GM19239 (cell line): ENCODE results near the gene GCNT3.
A peak's percentile ranks its signal among the peaks of the same experiment; 100 is the strongest.
"Not testable (repeated sequence)": the region's sequence is repeated elsewhere in the genome, so short reads cannot be mapped to it uniquely, and the experiment has no call there.

Source experiments
- DNase-seq: peaks from one replicate; pipeline ENCODE4 v3.0.0; 2011; ENCODE audit warnings: low spot score; ENCODE audit not compliant: insufficient read length
- FAIRE-seq: peaks from 2 replicates; lab custom pipeline; 2011; peaks lifted over from hg19 to GRCh38; lab: Jason Lieb, UNC

GCNT3 gene

GRCh38 chr15:59614153-59614552 is 2.6 kb downstream of the GCNT3 start:
- FAIRE-seq (peak; percentile 45), DNase-seq (no peak)

DNA sequence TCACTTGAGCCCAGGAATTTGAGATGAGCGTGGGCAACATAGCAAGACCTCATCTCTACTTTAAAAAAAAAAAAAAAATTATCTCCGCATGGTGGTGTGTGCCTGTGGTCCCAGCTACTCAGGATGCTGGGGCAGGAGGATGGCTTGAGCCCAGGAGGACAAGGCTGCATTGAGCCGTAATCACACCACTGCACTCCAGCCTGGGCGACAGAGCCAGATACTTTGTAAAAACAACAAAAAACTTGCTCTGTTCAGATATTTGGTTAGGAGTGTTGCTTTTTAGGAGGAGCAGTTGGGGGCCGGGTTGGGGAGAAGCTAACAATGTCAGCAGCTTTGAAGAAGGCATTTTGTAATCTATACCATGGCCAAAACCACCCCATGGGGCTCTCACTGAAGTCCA is 4.1 kb downstream of the GCNT3 start:
- no peak for FAIRE-seq
- DNase-seq: no peak

DNA sequence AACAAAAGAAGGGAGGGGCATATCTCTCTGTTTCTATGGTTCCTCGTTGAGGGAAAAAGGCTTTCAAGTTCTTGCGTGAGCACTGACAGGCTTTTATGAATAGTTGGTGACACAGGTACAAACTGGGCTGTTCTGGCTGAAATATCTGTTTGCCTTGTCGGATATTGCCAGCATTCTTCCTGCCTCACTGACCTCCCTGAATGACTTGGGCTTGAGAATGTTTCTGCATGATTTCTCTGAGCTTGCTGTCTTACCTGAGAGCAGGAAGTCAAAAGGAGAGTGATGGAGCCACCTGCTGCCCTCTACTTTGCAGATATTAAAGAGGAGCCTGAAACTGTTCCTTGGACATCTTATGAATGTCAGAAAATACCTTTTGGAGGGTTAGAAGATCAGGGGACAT is 4.8 kb downstream of the GCNT3 start:
- DNase-seq (no peak), FAIRE-seq (no peak)

GRCh38 chr15:59618406-59618805 is 6.8 kb downstream of the GCNT3 start:
- no peak for DNase-seq
- no peak for FAIRE-seq

DNA sequence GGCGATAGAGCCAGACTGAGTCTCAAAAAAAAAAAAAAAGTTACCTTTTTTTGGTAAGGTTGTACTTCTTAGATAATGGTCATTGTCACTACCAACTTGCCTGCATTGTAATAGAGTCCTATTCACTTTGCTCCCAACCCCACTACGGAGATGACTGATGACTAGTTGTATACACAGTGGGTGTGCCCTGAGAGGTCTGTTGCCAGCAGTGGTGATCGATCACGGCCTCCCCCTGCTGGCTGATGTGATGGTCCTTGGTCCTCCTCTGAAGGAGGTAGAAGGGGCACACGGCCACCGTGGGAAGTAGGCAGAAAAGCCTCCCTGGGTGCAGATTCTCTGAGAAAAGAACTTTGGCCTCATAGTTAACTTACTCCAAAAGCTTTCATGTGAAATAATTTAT is 10.7 kb downstream of the GCNT3 start:
- peak; percentile 82 for FAIRE-seq

GRCh38 chr15:59632714-59633113 is 21.1 kb downstream of the GCNT3 start:
- DNase-seq (no peak), FAIRE-seq (no peak)

More for the DNA sequence above, 10.7 kb downstream of the GCNT3 start:
- DNase-seq: peak; percentile 58

DNA sequence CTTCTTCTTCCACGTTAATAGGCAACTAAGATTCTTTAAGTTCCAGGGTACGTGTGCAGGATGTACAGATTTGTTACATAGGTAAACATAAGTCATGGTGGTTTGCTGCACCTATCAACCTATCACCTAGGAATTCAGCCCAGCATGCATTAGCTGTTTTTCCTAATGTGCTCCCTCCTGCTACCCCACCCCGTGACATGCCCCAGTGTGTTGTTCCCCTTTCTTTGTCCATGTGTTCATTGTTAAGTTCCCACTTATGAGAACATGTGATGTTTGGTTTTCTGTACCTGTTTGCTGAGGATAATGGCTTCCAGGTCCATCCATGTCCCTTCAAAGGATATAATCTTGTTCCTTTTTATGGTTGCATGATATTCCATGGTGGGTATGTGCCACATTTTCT is 24.6 kb downstream of the GCNT3 start:
- FAIRE-seq (no peak), DNase-seq (no peak)

- FAIRE-seq: peak; percentile 18
- not testable (repeated sequence) for DNase-seq
These were observed 25.9 kb downstream of the GCNT3 start for GRCh38 chr15:59637507-59637906.

GRCh38 chr15:59642351-59642750 is 30.8 kb downstream of the GCNT3 start:
- FAIRE-seq (no peak), DNase-seq (no peak)

DNA sequence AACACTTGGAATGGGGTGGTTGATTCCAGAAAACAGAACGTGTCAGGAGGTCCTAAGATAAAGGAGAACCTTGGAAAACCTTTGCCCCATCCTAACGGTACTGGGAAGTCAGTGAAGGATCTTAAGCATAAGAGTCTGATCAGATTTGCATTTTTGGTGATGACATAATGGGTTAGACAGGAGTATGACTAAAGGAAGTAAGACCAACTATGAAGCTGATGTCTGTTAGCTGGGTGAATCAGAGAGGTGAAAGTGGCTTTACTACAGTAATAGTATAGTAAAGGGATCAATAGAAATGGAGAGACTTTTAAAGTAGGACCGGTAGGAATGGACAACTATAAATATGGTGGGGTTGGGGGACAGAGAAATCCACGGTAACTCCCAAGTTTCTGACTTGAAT is 33.2 kb downstream of the GCNT3 start:
- FAIRE-seq: no peak
- no peak for DNase-seq

- not testable (repeated sequence) for FAIRE-seq
These were observed 34.2 kb downstream of the GCNT3 start for GRCh38 chr15:59645812-59646211.

GRCh38 chr15:59646277-59646676 is 34.7 kb downstream of the GCNT3 start:
- FAIRE-seq: no peak
- no peak for DNase-seq

More at GRCh38 chr15:59645812-59646211, 34.2 kb downstream of the GCNT3 start:
- DNase-seq: not testable (repeated sequence)

DNA sequence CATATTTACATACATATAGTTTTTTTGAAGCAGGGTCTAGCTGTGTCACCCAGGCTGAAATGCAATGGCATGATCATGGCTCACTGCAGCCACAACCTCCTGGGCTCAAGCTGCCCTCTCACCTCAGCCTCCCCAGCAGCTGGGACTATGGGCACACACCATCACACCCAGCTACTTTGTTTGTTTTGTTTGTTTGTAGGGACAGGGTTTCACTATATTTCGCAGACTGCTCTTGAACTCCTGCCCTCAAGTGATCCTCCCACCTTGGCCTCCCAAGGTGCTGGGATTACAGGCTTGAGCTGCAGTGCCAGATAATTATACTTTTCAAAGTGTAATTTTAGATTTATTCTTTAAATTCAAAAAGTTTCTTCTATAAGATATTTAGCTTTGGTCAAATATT is 35.5 kb downstream of the GCNT3 start:
- DNase-seq (no peak), FAIRE-seq (no peak)

GRCh38 chr15:59649603-59650002 is 38.0 kb downstream of the GCNT3 start:
- FAIRE-seq (no peak), DNase-seq (no peak)

DNA sequence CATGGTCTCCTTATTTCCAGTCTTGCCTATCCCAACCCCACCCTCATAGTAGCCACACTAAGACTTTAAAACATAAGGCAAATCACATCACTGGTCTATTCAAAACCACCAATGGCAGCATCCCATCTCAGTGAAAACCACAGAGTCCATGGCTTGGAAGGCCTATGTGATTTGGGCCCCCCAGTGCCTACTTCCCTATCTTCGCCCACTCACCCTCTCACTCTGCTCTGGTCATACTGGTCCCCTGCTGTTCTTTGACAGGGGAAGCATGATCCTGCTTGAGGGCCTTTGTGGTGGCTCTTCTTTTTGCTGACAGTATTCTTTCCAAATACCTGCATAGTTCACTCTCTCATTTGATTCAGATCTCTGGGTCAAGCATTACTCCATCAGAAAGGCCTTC is 42.5 kb downstream of the GCNT3 start:
- DNase-seq (no peak), FAIRE-seq (no peak)

GRCh38 chr15:59656897-59657634 is 45.5 kb downstream of the GCNT3 start, which contains the start of gene GTF2A2:
Gene GTF2A2 (minus strand): TSS chr15:59657515. CDS start chr15:59652277, 5,238 bp downstream.
- peak; percentile 85 for DNase-seq
- FAIRE-seq: peak; percentile 44

- FAIRE-seq (peak; percentile 98), DNase-seq (no peak)
These were observed 46.1 kb downstream of the GCNT3 start for GRCh38 chr15:59657635-59658125.

- FAIRE-seq (peak; percentile 31), DNase-seq (no peak)
These were observed 47.8 kb downstream of the GCNT3 start for GRCh38 chr15:59659366-59659765.

- no peak for FAIRE-seq
These were observed 50.7 kb downstream of the GCNT3 start for GRCh38 chr15:59662260-59662659.

DNA sequence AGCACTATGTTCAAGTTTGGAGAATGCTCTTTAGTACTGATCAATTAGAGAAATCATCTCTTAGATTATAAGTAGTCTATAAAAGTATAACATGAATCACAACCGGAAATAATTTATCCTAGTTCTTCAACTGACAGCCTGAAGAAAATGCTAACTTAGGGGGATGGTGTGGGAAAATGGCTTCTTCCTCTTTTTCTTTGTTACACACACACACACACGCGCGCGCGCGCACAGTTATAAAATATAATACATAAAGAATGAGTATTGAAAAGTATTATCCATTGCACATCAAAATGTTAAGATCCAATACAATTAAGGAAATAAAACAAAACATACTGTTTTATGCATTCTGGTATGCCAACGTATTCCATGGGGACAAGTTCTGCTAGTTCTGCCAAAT is 57.0 kb downstream of the GCNT3 start:
- no peak for DNase-seq
- FAIRE-seq: no peak

More at GRCh38 chr15:59662260-59662659, 50.7 kb downstream of the GCNT3 start:
- no peak for DNase-seq
